ENCODE data around the gene SORL1-AS1.
"Not testable (repeated sequence)": the region's sequence is repeated elsewhere in the genome, so short reads cannot be mapped to it uniquely, and the experiment has no call there.

SORL1-AS1 gene

DNA sequence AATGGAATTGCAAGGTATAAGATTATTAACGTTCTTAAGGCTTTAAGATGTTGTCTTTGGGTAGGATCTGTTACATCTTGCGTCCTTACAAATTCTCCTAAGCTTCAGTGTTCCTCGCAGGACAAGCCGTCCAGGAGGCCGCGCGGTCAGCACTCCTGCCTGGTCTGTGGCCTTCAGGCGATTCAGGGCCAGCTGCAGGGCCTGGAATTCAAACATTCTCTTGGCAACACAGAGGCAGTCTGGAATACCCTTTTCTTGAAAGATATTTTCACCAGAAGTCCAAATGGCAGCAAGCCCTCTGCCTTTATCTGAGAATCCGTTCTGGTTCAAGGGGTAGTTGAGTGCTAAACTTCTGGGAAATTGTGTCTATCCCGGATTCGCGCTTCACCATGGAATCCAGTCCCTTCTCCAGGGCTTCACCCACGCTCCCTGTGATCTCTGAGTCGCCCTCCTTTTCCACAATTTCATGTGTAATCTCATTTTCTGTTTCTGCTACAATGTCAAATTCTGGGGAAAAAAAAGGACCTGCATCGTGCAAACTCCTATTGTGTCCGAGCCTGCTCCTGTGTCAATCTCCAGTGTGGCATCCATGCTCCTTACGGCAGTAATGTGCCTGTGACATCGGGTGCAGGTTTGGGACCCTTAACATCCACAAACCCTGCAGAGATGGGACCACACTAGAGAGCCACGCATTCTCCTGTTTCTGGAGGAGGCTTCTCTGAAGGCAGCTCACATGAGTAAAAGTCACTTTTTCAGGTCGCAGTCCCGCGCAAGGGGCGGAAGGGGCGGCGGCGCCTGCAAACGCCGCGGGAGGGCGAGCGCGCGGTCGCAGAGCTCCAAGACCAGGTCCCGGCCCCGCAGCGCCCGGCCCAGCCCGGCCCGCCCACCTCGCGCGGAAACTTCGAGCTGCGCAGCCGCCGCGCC lies 26.0 kb downstream of the SORL1-AS1 start:
- peak; percentile 31 for DNase-seq

DNA sequence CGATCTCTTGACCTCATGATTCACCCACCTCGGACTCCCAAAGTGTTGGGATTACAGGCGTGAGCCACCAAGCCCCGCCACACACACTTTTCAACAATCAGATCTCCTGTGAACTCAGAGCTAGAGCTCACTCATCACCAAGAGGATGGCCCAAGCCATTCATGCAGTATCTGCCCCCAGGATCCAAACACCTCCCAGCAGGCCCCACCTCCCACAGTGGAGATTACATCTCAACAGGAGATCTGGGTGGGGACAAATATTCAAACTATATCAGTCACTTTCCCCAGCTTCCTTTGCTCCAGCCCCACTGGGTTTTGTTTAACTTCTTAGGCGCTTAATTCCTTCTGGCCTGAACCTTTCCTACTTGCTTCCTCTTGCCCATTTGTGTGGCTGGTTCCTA lies 26.9 kb downstream of the SORL1-AS1 start:
- no peak for DNase-seq

DNA sequence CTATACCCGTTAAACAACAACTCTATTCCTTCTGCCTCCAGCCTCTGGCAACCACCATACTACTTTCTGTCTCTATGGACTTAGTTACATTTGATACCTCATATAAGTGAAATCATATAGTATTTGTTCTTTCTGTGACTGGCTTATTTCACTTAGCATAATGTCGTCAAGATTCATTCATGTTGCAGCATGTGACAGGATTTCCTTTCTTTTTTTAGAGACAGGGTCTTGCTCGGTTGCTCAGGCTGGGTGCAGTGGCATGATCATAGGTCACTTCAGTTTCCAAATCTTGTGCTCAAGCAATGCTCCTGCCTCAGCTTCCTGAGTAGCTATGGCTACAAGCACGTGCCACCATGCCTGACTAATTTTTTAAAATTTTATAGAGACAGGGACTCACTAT lies 30.1 kb downstream of the SORL1-AS1 start:
- DNase-seq, result no peak

DNA sequence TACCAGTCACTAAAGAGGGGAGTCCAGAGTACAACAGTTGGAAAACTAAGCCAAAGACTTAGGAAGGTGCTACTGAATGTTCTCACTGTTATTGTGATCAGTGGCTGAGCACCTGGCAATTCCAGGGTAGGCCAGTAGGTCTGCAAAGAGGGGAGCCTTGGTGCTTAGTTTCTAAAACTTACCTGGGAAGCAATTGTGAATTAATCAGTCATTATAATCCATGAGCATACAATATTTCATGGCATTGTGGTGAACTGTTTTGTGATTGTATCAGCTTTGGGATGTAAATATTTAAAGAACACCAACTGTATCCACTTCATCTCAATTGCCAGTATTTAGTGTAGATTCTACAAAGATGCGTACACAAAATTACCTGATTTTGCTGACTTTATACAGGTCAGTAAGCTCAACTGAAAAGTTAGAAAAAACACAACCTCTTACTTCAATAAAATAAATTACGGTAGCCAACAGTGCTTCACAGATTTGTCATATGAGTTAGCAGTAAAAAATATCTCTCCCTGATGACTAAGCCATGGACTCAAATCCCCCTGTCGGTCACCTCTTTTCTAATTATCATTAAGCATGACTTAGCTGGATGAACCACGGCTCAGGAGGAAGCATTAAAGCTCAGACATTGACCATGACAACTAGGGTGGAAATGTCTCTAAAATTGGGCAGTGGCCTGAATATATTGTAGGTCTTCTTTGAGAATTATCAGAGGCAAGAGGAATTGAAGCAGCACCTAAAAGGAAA lies 31.4 kb downstream of the SORL1-AS1 start:
- DNase-seq, result no peak

DNA sequence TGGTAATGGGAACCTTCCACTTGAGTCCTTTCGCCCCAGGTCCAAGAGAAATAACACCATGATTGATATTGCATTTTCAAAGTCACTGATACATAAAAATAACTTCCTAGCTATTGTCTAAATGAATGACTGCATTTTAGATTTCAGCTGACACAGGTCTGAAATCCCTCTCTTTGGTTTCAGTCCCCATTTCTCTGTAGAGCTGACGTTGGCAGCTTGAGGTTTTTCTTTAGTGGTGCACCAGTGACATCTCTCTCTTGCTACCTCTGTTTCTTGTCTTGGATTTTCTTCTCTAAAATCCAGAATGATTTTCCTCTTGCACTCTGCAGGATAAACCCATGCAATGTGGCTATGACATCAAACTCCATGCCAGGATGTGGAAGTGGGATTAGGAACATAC lies 32.4 kb downstream of the SORL1-AS1 start:
- DNase-seq, result no peak

DNA sequence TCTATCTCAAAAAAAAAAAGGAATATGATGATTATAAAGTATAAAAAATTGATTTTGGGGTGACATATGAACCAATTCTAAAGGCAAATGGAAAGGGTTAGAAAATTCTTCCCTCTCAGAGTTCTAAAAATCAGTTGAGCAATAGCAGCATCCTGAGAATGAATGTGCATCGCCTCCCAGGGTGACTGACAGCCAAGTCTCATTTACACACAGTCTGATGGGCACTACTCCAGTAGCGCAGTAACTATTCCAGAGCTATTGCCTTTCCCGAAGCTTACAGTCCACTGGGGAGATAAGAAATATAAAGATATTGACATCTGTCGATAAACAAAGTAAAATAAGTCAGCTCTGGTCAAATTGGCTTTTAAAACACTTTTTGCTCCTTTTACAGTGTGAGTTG lies 32.9 kb downstream of the SORL1-AS1 start:
- no peak for DNase-seq

DNA sequence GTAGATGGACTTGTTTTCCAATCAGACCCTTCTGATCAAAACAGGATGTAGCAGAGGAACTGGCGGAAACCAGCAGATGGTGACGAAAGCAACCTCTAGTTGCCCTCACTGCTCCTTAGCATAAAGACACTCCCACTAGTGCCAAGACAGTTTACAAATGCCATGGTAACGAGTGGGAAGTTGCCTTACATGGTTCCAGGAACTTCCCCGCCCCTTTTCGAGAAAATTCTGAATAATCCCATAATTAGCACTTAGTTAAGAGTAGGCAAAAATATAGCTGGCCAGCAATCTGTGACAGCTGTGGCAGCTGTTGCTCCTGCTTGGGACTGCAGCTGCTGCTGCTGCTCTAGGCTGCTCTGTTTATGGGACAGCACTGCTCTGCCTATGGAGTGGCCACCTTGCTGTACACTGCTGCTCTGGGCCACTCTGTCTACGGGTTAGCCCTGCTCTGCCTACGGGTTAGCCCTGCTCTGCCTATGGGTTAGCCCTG lies 34.1 kb downstream of the SORL1-AS1 start:
- peak; percentile 71 for DNase-seq

DNA sequence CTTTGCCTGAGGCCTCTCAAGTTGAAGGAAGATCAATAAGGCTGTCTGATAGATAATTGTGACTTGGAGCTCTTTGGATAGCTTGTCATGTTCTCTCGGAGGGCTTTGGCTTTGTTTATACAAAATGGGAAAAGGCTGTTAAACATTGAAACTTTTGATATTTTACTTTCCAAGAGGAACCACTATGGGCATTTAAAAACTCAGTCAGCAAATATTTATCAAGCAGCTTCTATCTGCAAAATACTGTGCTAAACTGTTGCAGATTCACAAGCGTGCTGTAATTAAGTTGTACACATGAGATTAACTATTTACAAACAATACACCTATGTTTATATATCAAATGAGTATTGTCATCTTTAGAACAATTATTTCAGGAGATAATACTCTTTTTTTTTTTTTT lies 35.2 kb downstream of the SORL1-AS1 start:
- DNase-seq, result no peak

DNA sequence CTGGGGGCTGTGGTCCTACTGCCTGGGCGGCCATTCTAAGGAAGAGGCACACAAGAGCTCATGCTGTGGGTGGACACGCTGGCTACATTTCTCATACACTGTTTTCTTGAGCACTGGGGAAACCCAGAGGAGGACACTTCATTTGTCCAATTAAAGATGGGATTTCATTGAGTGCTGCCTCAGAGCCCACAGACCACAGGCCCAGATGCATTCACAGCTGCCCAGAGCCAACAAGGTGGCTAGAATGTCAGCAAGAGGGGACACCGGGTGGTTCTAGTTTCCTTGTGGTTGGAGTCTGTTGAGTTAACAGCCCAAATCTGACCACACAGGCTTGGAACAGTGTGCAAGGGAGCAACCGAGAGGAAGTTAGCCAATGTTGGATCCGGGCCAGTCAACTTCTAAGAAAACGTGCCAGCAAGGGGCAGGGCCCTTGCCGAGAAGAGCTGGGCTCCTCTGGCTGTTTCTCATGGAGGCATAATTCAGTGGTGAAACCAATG lies 35.7 kb downstream of the SORL1-AS1 start:
- DNase-seq, result peak; percentile 91

DNA sequence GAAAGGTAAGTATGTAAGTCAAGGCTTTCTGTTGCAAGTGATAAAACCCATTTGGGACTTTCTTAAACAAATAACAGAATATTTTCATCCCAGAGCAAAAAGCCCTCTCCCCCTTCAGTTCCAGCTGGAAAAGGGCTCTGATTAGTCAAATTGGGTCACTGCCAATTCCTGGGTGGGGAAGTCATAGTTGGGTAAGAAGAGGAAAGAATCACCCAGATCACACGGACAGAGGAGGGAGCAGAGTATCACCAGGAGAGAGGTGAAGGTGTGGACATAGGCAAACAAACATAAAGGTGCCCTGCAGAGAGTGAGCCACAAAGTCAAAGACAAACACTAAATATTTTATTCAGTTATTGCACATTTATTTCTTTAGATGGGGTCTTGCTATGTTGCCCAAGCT lies 36.9 kb downstream of the SORL1-AS1 start:
- no peak for DNase-seq

DNA sequence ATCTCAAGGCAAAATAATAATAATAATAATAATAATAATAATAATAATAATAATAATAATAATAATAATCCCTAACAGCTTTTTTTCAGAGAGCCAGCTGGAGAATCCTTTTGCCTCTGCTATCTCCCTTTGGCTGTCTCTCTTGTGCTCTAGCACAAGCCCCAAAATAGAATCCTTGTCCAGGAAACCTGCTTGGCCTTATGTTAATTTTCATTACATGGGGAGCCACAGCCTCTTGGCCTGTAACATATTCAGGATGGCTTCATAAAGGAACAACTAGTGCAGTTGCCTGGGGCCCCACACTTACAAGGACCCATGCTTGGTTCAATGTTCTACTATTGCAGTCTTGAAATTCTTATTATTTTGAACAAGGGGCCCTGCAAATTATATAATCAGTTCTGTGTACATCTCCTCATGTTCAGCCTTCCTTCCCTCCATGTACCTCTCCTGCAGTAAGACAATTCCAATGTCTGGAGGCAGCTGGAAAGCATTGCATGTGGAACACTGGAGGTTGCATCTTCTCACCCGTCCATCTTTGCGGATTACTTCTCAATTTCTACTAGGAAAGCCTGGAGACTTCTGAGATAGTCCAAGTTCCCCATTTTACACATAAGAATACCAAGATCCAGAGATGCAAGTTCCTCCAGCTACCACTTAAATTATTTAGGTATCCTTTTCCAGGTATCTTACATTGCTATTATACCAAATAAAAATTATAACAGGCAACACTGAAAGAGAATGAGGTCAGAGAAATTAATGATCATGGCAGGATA lies 38.4 kb downstream of the SORL1-AS1 start:
- DNase-seq, result no peak

DNA sequence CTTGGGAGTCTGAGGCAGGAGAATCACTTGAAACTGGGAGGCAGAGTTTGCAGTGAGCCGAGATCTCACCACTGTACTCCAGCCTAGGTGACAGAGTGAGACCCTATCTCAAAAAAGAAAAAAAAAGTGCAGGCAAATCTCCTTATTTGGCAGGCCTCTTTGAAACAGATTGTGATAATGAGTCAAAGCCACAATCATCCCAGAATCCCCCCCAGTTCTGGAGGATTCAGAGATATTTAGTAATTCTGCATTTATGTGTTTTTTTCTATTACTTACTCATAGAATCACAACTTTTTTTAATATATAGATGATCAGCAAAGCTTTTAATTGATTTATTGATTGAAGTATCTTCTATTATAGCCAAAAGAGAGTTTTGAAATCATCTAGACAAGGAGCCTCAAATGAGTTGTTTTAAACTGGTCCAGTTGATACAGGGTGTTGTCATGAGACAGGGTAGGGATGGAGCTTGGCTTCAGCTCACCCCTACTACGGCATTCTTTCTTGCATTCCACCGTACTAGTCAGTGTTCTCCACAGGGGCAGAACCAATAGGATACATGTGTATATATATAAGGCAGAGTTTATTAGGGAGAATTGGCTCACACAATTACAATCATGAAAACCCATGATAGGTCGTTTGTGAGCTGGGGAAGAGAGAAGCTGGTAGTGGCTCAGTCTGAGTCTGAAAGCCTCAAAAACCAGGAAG lies 39.9 kb downstream of the SORL1-AS1 start:
- DNase-seq, result no peak

DNA sequence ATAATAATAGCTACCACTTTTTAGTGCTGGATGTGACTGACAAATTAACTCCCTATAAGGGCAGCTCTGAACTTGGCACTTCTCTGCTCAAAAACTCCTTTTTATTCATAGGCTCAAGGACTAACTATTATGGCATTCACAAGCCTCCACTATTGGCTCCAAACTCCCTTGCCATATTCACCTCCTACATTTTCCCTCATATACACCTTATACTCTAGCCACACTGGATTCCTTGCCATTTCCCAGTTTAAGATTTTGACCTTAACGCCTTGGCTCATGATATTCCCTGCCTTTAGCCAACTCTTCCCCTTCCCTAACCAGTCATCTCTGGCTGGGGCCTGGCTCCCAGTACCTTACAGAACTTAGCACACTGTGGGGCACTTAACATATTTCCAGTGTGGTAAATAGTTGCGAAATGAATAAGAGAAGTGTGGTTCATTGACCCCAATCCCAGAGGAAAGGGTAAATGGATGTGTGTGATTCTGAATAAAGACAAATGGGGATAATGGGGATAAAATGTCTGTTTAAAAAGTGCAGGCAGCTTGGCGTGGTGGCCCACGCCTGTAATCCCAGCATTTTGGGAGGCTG lies 40.7 kb downstream of the SORL1-AS1 start:
- no peak for DNase-seq

DNA sequence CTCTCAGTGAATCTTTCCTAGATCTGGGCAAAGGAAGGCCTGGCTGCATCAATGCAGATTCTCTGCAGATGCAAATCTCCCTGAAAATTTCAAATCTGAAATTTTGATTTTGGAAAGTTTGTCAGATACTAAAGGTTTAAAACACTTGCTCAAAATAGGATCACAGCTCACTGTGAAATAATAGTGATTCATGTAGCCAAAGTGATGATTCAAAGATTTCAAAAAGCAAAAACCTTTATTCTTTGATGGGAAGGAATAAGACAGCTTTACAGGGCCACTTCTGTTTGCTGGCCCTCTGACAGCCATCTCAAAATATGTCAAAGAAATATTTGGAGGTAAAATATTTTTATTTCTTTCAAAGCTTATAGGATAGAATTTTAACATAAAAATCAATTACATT lies 41.4 kb downstream of the SORL1-AS1 start:
- not testable (repeated sequence) for DNase-seq

DNA sequence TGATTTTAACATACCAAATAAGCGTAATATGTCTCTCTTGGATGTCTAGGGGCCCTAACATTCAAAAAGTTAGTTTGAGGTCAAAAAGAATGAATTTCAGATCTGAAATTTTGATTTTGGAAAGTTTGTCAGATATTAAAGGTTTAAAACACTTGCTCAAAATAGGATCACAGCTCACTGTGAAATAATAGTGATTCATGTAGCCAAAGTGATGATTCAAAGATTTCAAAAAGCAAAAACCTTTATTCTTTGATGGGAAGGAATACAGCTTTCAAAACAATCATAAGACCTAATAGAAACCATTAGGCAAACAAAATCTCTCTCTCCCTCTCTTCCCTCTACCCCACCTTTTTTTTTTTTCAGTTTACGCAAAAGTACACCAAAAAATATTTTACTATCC lies 42.7 kb downstream of the SORL1-AS1 start:
- DNase-seq, result not testable (repeated sequence)

DNA sequence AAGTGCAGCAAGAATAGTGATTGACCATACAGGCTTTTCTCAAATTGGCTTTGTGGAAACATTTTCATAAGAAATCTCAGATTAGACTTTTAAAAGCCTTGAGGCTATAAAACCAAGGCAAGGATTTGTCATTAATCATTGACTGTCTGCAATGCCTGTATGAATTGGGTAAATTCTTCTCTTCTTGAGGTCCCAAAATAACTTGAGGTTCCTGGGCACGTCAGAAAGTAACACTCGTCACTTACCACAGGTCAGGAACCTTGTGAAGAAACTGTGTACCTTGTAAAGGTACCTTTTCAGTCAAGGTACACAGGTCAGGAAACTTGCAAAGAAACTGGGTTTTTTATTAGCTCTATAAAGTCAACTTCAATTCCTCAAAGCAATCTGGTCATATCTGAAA lies 43.9 kb downstream of the SORL1-AS1 start:
- no peak for DNase-seq

DNA sequence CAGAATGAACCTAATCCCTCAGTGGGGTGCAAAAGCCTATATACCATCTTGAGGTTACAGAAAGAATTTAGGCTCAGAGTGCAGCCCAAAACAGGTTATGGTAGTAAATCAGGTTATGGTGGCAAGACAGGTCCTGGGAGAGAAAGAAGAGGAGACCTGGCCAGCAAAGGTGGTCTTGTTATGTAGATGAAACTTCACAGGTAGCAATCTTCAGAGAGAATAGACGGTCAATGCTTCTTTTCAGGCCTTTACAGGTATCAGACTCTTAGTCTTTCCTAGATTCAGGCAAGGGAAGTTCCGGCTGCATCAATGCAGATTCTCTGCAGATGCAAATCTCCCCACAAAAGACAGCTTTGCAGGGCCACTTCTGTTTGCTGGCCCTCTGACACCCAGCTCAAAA lies 46.5 kb downstream of the SORL1-AS1 start:
- no peak for DNase-seq

DNA sequence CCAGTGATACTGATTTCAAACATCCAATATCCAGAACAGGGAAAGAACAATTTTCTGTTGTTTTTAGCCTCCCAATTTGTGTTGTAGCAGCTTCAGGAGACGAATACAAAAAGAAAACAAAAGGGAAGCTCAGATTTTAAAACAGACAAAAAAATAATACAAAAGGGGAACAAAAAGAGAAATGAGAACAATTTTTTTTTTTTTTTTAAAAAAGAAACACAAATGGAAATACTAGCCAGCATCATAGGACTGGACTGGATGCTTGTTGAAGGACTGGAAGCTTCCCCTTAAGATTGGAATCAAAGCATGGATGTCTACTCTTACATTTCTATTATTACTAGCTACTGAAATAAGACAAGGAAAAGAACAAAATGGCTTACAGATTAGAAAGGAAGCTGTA lies 47.1 kb downstream of the SORL1-AS1 start:
- no peak for DNase-seq

DNA sequence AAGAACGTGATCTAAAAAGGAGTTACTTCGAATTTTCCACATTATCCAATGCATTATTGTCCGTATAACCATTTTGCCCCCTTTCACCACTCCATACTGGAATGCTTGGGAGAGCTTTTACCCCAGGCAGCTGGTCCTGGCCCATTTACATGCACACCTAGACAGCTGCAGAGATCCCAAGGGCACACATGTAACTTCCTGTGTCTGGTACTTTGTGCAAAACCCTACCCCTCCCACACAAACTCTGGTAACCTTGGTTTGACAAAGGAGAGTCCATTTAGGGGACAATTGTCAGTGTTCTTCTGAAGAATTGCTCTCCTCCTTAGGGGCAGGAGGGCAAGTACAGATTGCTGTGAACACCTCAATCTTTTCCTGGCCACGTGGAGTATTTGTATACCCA lies 58.0 kb downstream of the SORL1-AS1 start:
- DNase-seq, result no peak

DNA sequence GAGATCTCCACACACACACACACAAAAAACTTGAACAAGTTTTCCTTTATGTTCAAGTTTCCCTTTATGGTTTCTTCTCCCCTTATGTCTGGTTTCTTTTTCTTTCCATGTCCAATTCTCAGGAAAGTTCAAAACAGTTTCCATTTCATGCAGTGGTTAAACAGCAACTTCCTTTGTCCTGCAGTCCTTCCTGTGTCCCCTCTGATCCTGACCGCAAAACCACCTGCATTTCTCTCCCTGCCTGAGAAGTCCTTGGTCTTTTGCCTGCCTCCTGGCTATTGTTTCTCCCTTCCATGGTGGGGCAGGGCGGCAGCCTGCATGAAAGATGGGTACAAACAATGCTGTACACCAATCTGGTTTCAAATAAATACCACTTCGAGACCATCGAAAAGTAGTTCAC lies 58.9 kb downstream of the SORL1-AS1 start:
- no peak for DNase-seq

DNA sequence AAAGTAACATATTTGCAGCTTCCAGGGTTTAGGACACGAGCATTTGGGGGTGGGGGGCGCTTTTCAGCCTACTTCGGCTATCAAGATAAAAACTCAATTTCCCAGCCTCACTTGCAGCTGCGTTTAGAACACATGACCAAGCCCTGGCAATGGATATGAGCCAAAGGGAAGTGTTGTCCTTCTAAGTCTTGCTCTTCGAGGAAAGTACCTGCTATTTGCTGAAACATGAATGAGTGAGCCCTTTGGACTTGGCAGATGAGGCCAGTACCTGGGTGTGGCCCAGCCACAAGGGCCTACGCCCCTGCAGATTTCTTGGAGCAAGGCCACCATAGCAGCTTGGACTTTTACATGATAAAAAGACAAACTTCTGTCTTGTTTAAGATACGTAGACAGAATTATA lies 60.9 kb downstream of the SORL1-AS1 start:
- no peak for DNase-seq

DNA sequence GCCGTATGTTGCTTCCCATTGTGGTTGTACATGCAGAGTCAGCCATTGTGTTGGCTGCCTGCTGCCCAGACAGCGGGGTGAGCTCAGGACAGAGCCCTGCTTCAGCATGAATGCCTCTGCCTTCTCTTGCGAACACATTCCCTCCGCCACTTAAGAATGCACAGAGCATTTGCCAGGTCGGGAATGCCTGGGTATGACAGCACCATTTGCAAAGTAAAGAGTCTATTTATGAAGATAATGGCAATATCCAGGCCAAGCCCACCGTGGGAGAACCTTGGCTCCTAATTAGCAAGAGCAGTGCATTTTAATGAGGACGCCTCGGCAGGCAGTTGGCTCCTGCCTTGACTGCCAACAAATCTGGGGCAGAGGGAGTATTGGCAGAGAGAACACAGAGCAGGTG lies 63.1 kb downstream of the SORL1-AS1 start:
- DNase-seq, result no peak

Data from right hindlimb (tissue), 1 donor.